Mucosa of stomach (tissue), 1 donor: ENCODE results near the gene UMAD1.
"Not testable (repeated sequence)": the region's sequence is repeated elsewhere in the genome, so short reads cannot be mapped to it uniquely, and the experiment has no call there.

Experiments used
- H3K27me3 ChIP-seq: one replicate; pipeline ENCODE4 v1.7.0; 2013; ENCODE audit warnings: mild to moderate bottlenecking, low read length; ENCODE audit not compliant: control insufficient read depth, insufficient read depth
- H3K36me3 ChIP-seq: one replicate; pipeline ENCODE4 v1.7.0; 2013; ENCODE audit warnings: low read length; ENCODE audit not compliant: control insufficient read depth, insufficient read depth
- H3K4me1 ChIP-seq: one replicate; pipeline ENCODE4 v1.7.0; 2013; ENCODE audit warnings: mild to moderate bottlenecking, low read length; ENCODE audit not compliant: control insufficient read depth, insufficient read depth
- H3K4me3 ChIP-seq: one replicate; pipeline ENCODE4 v1.7.0; 2013; ENCODE audit warnings: low read length
- H3K9ac ChIP-seq: one replicate; pipeline ENCODE4 v1.7.0; 2013; ENCODE audit warnings: mild to moderate bottlenecking, low read length, moderate library complexity
- H3K9me3 ChIP-seq: one replicate; pipeline ENCODE4 v1.7.0; 2013; ENCODE audit warnings: mild to moderate bottlenecking, low read length, moderate library complexity; ENCODE audit not compliant: control insufficient read depth
- donor health status: Pancreatic carcinoma.

The UMAD1 gene

GRCh38 chr7:7654964-7655715 lies 14.6 kb downstream of the UMAD1 start:
- Histone ChIP-seq H3K4me1 (no peaks in the 10 kb centered on the region), H3K9ac (no peak overlapping the region), H3K9me3 (no peaks in the 10 kb centered on the region), H3K27me3 (no peaks in the 10 kb centered on the region), H3K4me3 (no peak overlapping the region), H3K36me3 (no peaks in the 10 kb centered on the region)

GRCh38 chr7:7656459-7656858 lies 15.9 kb downstream of the UMAD1 start:
- H3K9me3 ChIP-seq, H3K9ac ChIP-seq, H3K4me1 ChIP-seq, H3K36me3 ChIP-seq, H3K27me3 ChIP-seq, H3K4me3 ChIP-seq: not testable (repeated sequence)

GRCh38 chr7:7662527-7662926 lies 22.0 kb downstream of the UMAD1 start:
- H3K9ac ChIP-seq, result no peak overlapping the region
- H3K36me3 ChIP-seq, result no peaks in the 10 kb centered on the region
- no peaks in the 10 kb centered on the region for H3K4me1 ChIP-seq
- no peaks in the 10 kb centered on the region for H3K27me3 ChIP-seq
- no peak overlapping the region for H3K4me3 ChIP-seq
- H3K9me3 ChIP-seq, result no peaks in the 10 kb centered on the region

GRCh38 chr7:7664291-7664690 lies 23.7 kb downstream of the UMAD1 start:
- H3K4me1 ChIP-seq, result no peaks in the 10 kb centered on the region
- no peak overlapping the region for H3K4me3 ChIP-seq
- no peaks in the 10 kb centered on the region for H3K9me3 ChIP-seq
- no peak overlapping the region for H3K9ac ChIP-seq
- H3K36me3 ChIP-seq, result no peaks in the 10 kb centered on the region
- H3K27me3 ChIP-seq, result no peaks in the 10 kb centered on the region

GRCh38 chr7:7665031-7665430 lies 24.5 kb downstream of the UMAD1 start:
- no peaks in the 10 kb centered on the region for H3K36me3 ChIP-seq
- H3K27me3 ChIP-seq, result no peaks in the 10 kb centered on the region
- H3K9me3 ChIP-seq, result no peaks in the 10 kb centered on the region
- no peak overlapping the region for H3K4me3 ChIP-seq
- H3K4me1 ChIP-seq, result no peaks in the 10 kb centered on the region
- no peak overlapping the region for H3K9ac ChIP-seq

- no peaks in the 10 kb centered on the region for H3K36me3 ChIP-seq
- no peaks in the 10 kb centered on the region for H3K27me3 ChIP-seq
- H3K4me3 ChIP-seq, result no peak overlapping the region
- H3K4me1 ChIP-seq, result no peaks in the 10 kb centered on the region
- no peak overlapping the region for H3K9ac ChIP-seq
- no peaks in the 10 kb centered on the region for H3K9me3 ChIP-seq
Measured at GRCh38 chr7:7667187-7667586, 26.6 kb downstream of the UMAD1 start.

- H3K36me3 ChIP-seq, result no peaks in the 10 kb centered on the region
Measured at GRCh38 chr7:7668706-7669105, 28.2 kb downstream of the UMAD1 start.

GRCh38 chr7:7670490-7670889 lies 29.9 kb downstream of the UMAD1 start:
- Histone ChIP-seq H3K9me3 (no peaks in the 10 kb centered on the region), H3K27me3 (no peaks in the 10 kb centered on the region), H3K4me1 (no peaks in the 10 kb centered on the region), H3K36me3 (no peaks in the 10 kb centered on the region), H3K9ac (no peak overlapping the region), H3K4me3 (no peak overlapping the region)

More at GRCh38 chr7:7668706-7669105, 28.2 kb downstream of the UMAD1 start:
- Histone ChIP-seq H3K9ac (no peak overlapping the region), H3K4me3 (no peak overlapping the region), H3K4me1 (no peaks in the 10 kb centered on the region), H3K9me3 (no peaks in the 10 kb centered on the region), H3K27me3 (no peaks in the 10 kb centered on the region)

GRCh38 chr7:7671361-7671760 lies 30.8 kb downstream of the UMAD1 start:
- Histone ChIP-seq H3K4me3 (no peak overlapping the region), H3K9me3 (no peaks in the 10 kb centered on the region), H3K36me3 (no peaks in the 10 kb centered on the region), H3K9ac (no peak overlapping the region), H3K27me3 (no peaks in the 10 kb centered on the region), H3K4me1 (no peaks in the 10 kb centered on the region)

GRCh38 chr7:7672545-7673239 lies 32.1 kb downstream of the UMAD1 start:
- H3K4me1 ChIP-seq, result no peaks in the 10 kb centered on the region
- no peaks in the 10 kb centered on the region for H3K9me3 ChIP-seq
- H3K27me3 ChIP-seq, result no peaks in the 10 kb centered on the region
- no peak overlapping the region for H3K9ac ChIP-seq
- no peaks in the 10 kb centered on the region for H3K36me3 ChIP-seq
- H3K4me3 ChIP-seq, result no peak overlapping the region

GRCh38 chr7:7673240-7673550 lies 32.6 kb downstream of the UMAD1 start:
- H3K9me3 ChIP-seq, result no peaks in the 10 kb centered on the region
- H3K27me3 ChIP-seq, result no peaks in the 10 kb centered on the region
- H3K4me3 ChIP-seq, result no peak overlapping the region
- H3K36me3 ChIP-seq, result no peaks in the 10 kb centered on the region
- H3K9ac ChIP-seq, result no peak overlapping the region
- H3K4me1 ChIP-seq, result no peaks in the 10 kb centered on the region

- Histone ChIP-seq H3K27me3 (no peaks in the 10 kb centered on the region), H3K4me1 (no peaks in the 10 kb centered on the region), H3K36me3 (no peaks in the 10 kb centered on the region), H3K9me3 (no peaks in the 10 kb centered on the region), H3K4me3 (no peak overlapping the region), H3K9ac (no peak overlapping the region)
Measured at GRCh38 chr7:7675686-7676085, 35.1 kb downstream of the UMAD1 start.
